Fibroblast of lung (primary cell): Measurements from ENCODE around the gene USP17L26. TPM values are rescaled to one million over a fixed set of nuclear protein-coding genes. Genes with fewer than 3 reads are reported as not detected.
"Not testable (repeated sequence)": the region's sequence is repeated elsewhere in the genome, so short reads cannot be mapped to it uniquely, and the experiment has no call there.

Experiments used
- DNase-seq, 2 donors: peaks; one replicate each; pipeline versions ENCODE4 v3.0.0 to v3.0.0-alpha.2; 2010; ENCODE audit warnings: low read depth in 2 of 2
- H2AFZ ChIP-seq: 2 replicates; pipeline ENCODE4 v1.5.1; 2012; ENCODE audit warnings: low read length, control low read depth, inconsistent platforms
- H3K27ac ChIP-seq: 2 replicates; pipeline ENCODE4 v1.5.1; 2011; ENCODE audit warnings: low read length, control low read depth; ENCODE audit not compliant: insufficient read depth
- H3K27me3 ChIP-seq: 2 replicates; pipeline ENCODE4 v1.5.1; 2011; ENCODE audit warnings: mild to moderate bottlenecking, low read length; ENCODE audit not compliant: control insufficient read depth, insufficient read depth
- H3K36me3 ChIP-seq: 2 replicates; pipeline ENCODE4 v1.5.1; 2011; ENCODE audit warnings: low read length; ENCODE audit not compliant: control insufficient read depth, insufficient read depth
- H3K4me1 ChIP-seq: 2 replicates; pipeline ENCODE4 v1.5.1; 2011; ENCODE audit warnings: low read length; ENCODE audit not compliant: control insufficient read depth, insufficient read depth; ENCODE audit errors: extremely low read depth
- H3K4me2 ChIP-seq: 2 replicates; pipeline ENCODE4 v1.5.1; 2011; ENCODE audit warnings: low read length, control low read depth; ENCODE audit not compliant: insufficient read depth; ENCODE audit errors: extremely low read depth
- H3K4me3 ChIP-seq, 4 experiments: fragments of 200-600 bp in 1 of 4; sonication (generic) in 1 of 4; replicated peaks in 1 of 4; 2 replicates each; pipeline ENCODE4 v1.5.1; 2011 to 2016; ENCODE audit warnings: low read length in 4 of 4, low read depth in 3 of 4, mild to moderate bottlenecking in 3 of 4, control low read depth in 2 of 4, inconsistent platforms in 1 of 4, mixed read lengths in 1 of 4; ENCODE audit not compliant: insufficient read depth in 1 of 4; ENCODE audit errors: control extremely low read depth in 1 of 4
- H3K79me2 ChIP-seq: 2 replicates; pipeline ENCODE4 v1.5.1; 2012; ENCODE audit warnings: mild to moderate bottlenecking, low read length, inconsistent platforms; ENCODE audit not compliant: control insufficient read depth, insufficient read depth
- H3K9ac ChIP-seq: 2 replicates; pipeline ENCODE4 v1.5.1; 2011; ENCODE audit warnings: mild to moderate bottlenecking, low read length, control low read depth; ENCODE audit not compliant: insufficient read depth
- H3K9me3 ChIP-seq: 2 replicates; pipeline ENCODE4 v1.5.1; 2012; ENCODE audit warnings: low read depth, low read length; ENCODE audit not compliant: control insufficient read depth, insufficient read depth
- H4K20me1 ChIP-seq: 2 replicates; pipeline ENCODE4 v1.5.1; 2011; ENCODE audit warnings: low read length; ENCODE audit not compliant: control insufficient read depth, insufficient read depth; ENCODE audit errors: extremely low read depth
- polyA minus RNA-seq: library from RNA; depleted of rRNA, polyadenylated mRNA; stranded (reverse); fragments of >200 nt; gene quantifications from 2 replicates; pipeline ENCODE4 v1.2.3, GENCODE V29; 2011; ENCODE audit warnings: low replicate concordance
- polyA plus RNA-seq, 2 donors: library from polyadenylated mRNA; depleted of rRNA in 1 of 2; stranded (reverse) in 1 of 2; unstranded in 1 of 2; fragments of >200 nt; gene quantifications; 2 replicates each; pipeline ENCODE4 v1.2.1, GENCODE V29; 2011 to 2012; ENCODE audit warnings: missing spikeins in 1 of 2
- total RNA-seq: library from RNA; depleted of rRNA; stranded (reverse); fragments of >200 nt; gene quantifications from 2 replicates; pipeline ENCODE4 v1.2.1, GENCODE V29; 2014

USP17L26 gene
- total RNA-seq (not detected in 2 replicates), polyA plus RNA-seq (not detected in 2 replicates), polyA minus RNA-seq (not detected in 2 replicates)
- not detected in 2 replicates for polyA plus RNA-seq (2012)

- not testable (repeated sequence) for H3K79me2 ChIP-seq, H3K4me2 ChIP-seq, H3K27ac ChIP-seq, DNase-seq, H3K9ac ChIP-seq, H3K9me3 ChIP-seq, H2AFZ ChIP-seq, H3K27me3 ChIP-seq, H3K4me1 ChIP-seq, H4K20me1 ChIP-seq, H3K36me3 ChIP-seq, H3K4me3 ChIP-seq
These were observed at the start of gene USP17L26 for GRCh38 chr4:9334358-9334757. USP17L26 (plus strand) TSS chr4:9334658; CDS start chr4:9334658, 0 bp downstream.

DNA sequence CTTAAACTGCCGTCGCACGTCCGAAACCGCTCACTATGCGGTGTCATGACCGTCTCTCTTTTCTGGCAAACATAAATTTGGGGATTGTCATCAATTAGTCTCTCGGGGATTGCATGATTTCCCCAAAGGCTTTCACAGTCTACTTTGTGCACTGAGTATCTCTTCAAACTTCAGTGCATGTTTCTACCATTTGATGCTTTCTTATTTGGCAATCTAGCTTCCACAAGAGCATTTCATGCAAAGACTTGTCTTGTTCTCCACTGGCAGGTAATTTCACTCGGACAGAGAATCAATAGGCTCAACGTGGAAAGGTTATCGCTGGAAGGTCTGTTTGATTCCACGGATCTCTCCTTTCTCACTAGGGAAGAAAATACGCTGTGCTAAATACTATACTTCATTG lies 10.3 kb upstream of the USP17L26 start:
- not testable (repeated sequence) for DNase-seq, H3K9ac ChIP-seq, H4K20me1 ChIP-seq, H3K4me1 ChIP-seq, H3K79me2 ChIP-seq, H3K4me3 ChIP-seq, H2AFZ ChIP-seq, H3K36me3 ChIP-seq, H3K27me3 ChIP-seq, H3K9me3 ChIP-seq, H3K4me2 ChIP-seq, H3K27ac ChIP-seq

- H3K4me1 ChIP-seq, H3K9ac ChIP-seq, H3K36me3 ChIP-seq, H3K4me2 ChIP-seq, H3K27ac ChIP-seq, H3K27me3 ChIP-seq, H4K20me1 ChIP-seq, H3K79me2 ChIP-seq, DNase-seq, H2AFZ ChIP-seq, H3K9me3 ChIP-seq, H3K4me3 ChIP-seq: not testable (repeated sequence)
These were observed 9.6 kb upstream of the USP17L26 start, which contains the start of gene USP17L24 for GRCh38 chr4:9324865-9325264. USP17L24 (plus strand) TSS chr4:9325165; CDS start chr4:9325165, 0 bp downstream.

- not testable (repeated sequence) for H3K9ac ChIP-seq, H3K4me2 ChIP-seq, DNase-seq, H3K4me1 ChIP-seq, H3K9me3 ChIP-seq, H3K27ac ChIP-seq, H4K20me1 ChIP-seq, H3K79me2 ChIP-seq, H3K36me3 ChIP-seq, H3K27me3 ChIP-seq, H2AFZ ChIP-seq, H3K4me3 ChIP-seq
These were observed 4.8 kb upstream of the USP17L26 start, which contains the start of gene USP17L25 for GRCh38 chr4:9329611-9330010. USP17L25 (plus strand) TSS chr4:9329911; CDS start chr4:9329911, 0 bp downstream.

DNA sequence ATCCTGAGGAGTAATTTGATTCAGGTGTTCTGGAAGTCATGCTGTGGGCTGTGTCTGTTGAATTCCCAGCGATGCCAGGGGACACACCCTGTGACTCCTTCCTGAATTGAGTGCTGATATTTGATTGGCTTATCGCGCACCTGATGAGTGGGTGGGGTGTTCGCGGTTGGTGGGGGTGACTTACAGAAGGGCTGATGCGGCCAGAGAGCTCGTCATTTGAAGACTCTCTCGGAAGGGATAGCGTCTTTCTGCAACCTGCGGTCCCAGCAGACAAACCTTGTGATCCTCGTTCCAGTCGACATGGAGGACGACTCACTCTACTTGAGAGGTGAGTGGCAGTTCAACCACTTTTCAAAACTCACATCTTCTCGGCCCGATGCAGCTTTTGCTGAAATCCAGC lies 4.6 kb downstream of the USP17L26 start, which contains the start of gene USP17L5:
USP17L5 (plus strand) TSS at position 301 of the 400 bp plus-strand sequence; CDS start at position 301, 0 bp downstream.
- not testable (repeated sequence) for H3K36me3 ChIP-seq, H3K4me1 ChIP-seq, H3K9ac ChIP-seq, H3K27me3 ChIP-seq, H3K9me3 ChIP-seq, H4K20me1 ChIP-seq, H3K4me2 ChIP-seq, H3K27ac ChIP-seq, H2AFZ ChIP-seq, H3K4me3 ChIP-seq, H3K79me2 ChIP-seq, DNase-seq

DNA sequence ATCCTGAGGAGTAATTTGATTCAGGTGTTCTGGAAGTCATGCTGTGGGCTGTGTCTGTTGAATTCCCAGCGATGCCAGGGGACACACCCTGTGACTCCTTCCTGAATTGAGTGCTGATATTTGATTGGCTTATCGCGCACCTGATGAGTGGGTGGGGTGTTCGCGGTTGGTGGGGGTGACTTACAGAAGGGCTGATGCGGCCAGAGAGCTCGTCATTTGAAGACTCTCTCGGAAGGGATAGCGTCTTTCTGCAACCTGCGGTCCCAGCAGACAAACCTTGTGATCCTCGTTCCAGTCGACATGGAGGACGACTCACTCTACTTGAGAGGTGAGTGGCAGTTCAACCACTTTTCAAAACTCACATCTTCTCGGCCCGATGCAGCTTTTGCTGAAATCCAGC lies 9.4 kb downstream of the USP17L26 start, which contains the start of gene USP17L27:
USP17L27 (plus strand) TSS at position 301 of the 400 bp plus-strand sequence; CDS start at position 301, 0 bp downstream.
- not testable (repeated sequence) for H3K27ac ChIP-seq, H3K4me2 ChIP-seq, H3K36me3 ChIP-seq, H3K9ac ChIP-seq, H3K79me2 ChIP-seq, H3K4me3 ChIP-seq, DNase-seq, H3K27me3 ChIP-seq, H2AFZ ChIP-seq, H4K20me1 ChIP-seq, H3K9me3 ChIP-seq, H3K4me1 ChIP-seq

- not testable (repeated sequence) for H3K9me3 ChIP-seq, H3K79me2 ChIP-seq, H3K4me2 ChIP-seq, H3K4me1 ChIP-seq, H3K9ac ChIP-seq, H2AFZ ChIP-seq, H3K4me3 ChIP-seq, DNase-seq, H3K36me3 ChIP-seq, H3K27ac ChIP-seq, H3K27me3 ChIP-seq, H4K20me1 ChIP-seq
These were observed 14.1 kb downstream of the USP17L26 start, which contains the start of gene USP17L28 for GRCh38 chr4:9348593-9348992. USP17L28 (plus strand) TSS chr4:9348893; CDS start chr4:9348893, 0 bp downstream.
